ENCODE data around the gene SMARCD1.
A peak's percentile ranks its signal among the peaks of the same experiment; 100 is the strongest.
"Not testable (repeated sequence)": the region's sequence is repeated elsewhere in the genome, so short reads cannot be mapped to it uniquely, and the experiment has no call there.

SMARCD1 gene

GRCh38 chr12:50078281-50078680 is 6.9 kb upstream of the SMARCD1 start:
- DNase-seq = no peak

DNA sequence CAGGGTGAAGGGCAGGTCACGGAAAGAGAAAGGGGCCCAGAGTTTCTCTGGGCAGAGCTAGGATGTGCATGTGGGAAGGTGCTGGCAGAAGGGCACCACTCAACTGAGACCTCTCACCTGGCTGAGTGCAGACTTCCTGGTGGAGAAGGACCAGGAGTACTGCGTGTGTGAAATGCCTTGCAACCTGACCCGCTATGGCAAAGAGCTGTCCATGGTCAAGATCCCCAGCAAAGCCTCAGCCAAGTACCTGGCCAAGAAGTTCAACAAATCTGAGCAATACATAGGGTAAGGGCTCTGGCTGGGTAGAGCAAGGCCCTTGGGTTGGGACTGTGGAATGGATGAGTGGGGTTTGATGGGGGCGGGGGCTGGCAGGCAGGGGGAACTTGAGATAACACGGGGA is 5.4 kb upstream of the SMARCD1 start:
- DNase-seq = no peak

- DNase-seq = no peak
Measured at GRCh38 chr12:50081096-50081808, 3.9 kb upstream of the SMARCD1 start.

DNA sequence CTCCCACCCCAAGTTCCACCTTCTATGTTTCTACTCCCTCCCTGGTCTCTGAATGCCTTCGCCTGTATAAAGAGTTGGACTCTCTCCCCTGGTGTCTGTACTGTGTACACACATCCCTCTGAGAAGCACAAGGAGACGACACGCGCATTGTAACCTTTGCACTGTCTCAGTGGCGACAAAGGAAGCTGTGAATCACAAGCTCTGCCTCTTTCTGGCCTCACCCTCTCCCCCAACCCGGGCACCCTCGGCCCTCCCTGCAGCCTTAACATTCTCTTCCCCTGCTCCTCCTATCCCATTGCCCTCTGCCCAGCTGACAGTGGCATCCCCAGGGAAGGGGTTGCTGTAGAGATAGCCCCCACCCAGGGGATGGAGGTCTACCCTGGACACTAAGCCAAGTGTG is 2.5 kb upstream of the SMARCD1 start:
- no peak for DNase-seq

- no peak for DNase-seq
Measured at GRCh38 chr12:50083301-50083700, 1.8 kb upstream of the SMARCD1 start.

DNA sequence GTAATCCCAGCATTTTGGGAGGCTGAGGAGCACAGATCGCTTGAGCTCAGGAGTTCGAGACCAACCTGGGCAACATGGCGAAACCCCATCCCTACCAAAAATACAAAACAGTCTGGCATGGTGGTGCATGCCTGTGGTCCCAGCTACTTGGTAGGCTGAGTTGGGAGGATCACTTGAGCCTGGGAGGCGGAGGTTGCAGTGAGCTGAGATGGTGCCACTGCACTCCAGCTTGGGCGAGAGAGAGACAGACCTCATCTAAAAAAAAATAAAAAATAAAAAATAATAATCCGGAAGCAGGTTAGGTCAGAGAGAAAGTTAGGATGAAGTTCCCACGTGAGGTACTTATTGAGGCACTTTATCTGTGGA is 750 bp upstream of the SMARCD1 start:
- not testable (repeated sequence) for DNase-seq

DNA sequence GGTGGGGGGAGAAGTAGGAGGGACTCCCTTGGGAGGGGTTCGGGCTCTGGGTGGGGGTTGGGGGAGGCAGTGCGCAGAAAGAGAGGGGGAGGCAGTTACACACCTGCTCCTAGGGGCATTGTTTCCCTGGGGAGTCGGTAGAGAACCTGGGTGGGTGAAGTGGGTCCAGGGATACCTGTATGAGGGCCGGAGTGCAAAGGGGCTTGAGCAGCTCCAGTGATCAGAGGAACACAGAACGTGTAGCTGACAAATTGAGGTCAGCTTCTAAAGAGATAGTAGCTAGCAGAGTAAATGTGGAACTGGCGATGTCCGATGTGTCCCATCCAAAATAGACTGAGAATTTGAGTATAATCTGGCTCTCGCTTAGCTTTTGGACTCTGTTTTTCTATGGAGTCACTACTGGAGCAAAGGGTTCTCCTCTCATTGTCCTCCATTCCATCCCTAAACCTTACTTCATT is 502 bp downstream of the SMARCD1 start:
- DNase-seq = peak; percentile 29

GRCh38 chr12:50086148-50086547 is 1.0 kb downstream of the SMARCD1 start:
- no peak for DNase-seq

DNA sequence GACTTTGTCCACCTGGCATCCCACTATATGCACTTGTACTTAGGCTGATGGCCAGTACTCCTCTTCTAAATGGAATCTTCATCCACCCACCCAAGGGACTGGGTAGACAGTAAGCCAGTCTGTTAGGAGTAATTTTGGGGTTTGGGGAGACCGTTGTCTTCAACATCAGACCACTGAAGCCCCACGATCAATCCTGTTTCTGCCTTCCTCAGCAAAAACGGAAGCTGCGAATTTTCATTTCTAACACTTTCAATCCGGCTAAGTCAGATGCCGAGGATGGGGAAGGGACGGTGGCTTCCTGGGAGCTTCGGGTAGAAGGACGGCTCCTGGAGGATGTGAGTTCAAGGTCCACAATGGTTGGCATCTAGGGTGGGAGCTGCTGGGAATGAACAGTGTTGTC is 2.0 kb downstream of the SMARCD1 start:
- DNase-seq = no peak

DNA sequence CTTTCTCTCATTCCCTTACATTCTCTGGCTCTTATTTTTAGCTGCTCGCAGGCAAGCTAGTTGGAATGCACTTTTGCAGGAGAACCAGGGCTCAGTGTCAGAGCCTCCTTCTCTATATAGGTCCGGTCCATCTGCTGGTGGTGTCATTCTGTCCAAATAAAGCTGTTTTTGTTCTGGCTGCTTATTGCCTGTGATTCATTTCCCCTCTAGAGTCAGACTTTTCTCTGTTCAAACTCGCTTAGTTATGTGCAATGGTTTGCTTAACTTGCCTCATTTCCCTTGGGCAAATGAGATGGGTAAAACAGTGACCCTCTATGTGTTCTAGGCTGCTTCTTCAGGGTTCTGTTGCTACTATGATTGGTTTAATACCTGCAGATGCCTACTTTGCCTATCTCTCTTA is 2.9 kb downstream of the SMARCD1 start:
- DNase-seq = no peak

DNA sequence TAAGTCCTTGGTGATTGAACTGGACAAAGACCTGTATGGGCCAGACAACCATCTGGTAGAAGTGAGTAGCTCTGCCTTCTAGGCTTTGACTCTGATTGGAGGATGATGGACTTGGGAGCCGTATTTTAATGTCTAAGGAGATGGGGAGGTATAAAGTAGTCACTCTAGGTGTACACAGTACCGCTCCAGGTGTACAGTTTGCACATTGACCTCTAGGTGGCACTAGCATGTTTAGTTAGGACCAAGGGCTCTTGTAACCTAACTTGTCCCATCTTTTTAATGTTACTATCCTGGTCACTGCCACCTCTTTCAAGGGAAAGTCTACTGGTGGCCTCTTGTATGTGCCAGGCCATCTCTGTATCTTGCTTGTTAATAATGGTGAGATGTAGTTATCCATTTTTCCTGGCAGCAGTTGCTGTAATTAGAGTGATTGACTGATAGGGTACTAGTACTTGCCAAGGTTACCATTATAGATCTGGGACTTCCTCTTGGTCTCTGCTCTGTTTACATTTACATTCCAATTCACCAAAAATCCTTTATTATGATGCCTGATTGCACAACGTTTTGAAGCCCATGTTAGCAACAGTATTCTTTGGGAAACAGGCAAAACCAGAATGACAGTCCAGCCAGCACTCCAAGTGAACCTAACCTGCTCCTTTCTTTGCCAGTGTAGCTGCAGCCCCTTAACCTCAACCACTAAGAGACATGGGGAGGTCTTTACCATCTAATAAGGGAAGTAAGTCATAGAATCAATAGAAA is 3.6 kb downstream of the SMARCD1 start:
- peak; percentile 17 for DNase-seq

- no peak for DNase-seq
Measured at GRCh38 chr12:50089730-50090129, 4.6 kb downstream of the SMARCD1 start.

GRCh38 chr12:50090391-50090790 is 5.2 kb downstream of the SMARCD1 start:
- DNase-seq = no peak

GRCh38 chr12:50097952-50098351 is 12.8 kb downstream of the SMARCD1 start:
- DNase-seq = no peak

DNA sequence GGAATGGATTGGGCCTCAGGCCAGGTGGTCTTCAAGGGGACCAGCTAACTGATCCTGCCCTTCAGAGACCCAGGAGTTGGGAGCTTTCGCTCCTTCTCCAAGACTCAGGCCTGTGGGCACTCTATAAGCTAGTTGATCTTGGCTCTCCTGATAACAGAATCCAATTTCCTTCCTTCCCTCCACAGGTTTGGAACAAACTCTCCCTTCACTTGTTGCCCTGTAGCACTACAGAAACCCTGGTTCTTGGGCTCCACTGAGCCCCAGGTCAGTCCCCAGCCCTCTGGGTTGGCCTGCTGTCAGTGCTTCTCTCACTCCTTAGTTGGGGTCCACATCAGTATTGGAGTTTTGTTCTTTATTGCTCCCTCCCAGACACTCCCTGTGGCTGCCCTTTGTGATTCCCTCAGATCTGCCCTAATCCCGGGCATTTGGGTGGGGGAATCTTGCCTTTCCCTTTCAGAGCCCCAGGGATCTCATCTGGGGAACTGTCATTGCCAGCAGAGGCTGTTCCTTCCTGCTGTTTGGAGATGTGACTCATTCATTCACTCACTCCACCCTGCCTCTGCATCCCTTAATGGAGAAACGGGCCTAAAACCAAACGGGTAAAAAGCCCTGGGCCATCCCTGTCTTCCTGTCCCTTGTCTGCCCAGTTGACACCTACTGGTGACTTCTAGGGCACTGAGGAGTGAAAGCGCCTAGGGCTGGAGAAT is 14.3 kb downstream of the SMARCD1 start:
- DNase-seq = no peak

- no peak for DNase-seq
Measured at GRCh38 chr12:50100561-50100960, 15.4 kb downstream of the SMARCD1 start.

- peak; percentile 33 for DNase-seq
Measured at GRCh38 chr12:50101663-50102062, 16.5 kb downstream of the SMARCD1 start.

DNA sequence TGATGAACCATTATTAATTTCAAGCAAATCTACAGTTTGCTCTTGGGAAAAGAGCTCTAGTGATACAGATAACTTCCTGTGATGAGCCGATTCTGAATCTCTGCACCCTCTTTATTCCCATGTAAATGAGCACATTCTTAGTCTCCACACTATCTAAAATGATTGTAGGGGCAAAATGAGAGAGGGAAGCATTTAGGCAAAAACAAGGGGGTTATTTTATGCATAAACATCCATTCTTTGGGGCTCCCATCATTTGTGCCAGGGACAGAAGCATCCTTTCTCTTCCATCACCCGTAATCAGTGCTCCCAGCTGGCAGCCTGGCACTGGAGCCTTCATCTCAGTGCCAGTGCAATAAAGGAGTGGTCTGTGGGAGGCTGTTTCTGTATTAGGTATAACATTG is 17.0 kb downstream of the SMARCD1 start:
- DNase-seq = no peak

DNA sequence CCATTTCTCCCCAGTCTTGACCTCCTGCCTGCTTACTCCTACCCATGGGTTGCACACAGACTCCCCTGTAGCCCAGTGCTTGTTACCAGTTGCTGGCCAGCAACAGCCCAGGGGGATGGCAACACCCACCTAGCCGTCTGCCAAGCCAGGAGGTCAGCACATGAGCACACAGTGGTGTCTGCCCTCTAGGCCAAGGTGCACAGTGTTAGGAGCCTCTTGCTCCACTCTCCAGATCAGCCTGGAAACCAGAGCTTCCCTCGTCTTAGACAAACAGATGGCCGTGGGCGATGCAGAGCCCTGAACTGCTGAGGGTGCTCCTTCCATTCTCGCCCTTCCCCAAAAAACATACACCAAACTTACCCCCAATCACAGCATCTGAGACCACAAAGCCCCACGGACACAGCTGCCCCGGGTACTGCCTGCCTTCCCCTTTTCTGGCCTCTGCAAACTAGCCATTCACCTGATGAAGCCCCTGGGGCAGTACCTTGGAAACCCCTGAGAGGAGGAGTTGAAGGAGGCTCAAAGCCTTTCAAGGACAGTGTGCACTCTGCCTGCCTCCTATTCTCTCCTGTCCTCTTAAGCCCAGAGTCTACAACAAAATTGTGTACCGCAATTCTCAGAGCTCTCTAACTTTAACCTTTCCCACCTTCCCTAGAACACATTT is 17.6 kb downstream of the SMARCD1 start:
- no peak for DNase-seq

DNA sequence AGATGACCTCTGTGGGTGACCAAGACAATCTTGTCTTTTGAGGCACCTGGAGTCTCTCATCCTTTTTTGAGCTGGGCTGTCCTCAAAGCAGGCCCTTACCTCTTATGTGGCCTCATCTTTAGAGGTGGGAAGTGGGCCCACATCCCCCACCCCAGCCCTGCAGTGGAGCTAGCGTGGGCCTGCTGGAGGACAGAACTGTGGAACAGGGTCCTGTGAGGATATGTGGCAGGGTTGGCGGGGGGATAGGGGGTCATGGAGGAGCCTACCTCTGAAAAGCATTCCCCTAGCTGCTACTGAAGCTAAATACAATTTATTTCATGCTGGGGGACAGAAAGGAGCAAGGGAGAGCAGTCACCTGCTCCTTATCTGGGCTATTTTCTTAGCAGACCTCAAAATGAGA is 18.2 kb downstream of the SMARCD1 start:
- no peak for DNase-seq

DNA sequence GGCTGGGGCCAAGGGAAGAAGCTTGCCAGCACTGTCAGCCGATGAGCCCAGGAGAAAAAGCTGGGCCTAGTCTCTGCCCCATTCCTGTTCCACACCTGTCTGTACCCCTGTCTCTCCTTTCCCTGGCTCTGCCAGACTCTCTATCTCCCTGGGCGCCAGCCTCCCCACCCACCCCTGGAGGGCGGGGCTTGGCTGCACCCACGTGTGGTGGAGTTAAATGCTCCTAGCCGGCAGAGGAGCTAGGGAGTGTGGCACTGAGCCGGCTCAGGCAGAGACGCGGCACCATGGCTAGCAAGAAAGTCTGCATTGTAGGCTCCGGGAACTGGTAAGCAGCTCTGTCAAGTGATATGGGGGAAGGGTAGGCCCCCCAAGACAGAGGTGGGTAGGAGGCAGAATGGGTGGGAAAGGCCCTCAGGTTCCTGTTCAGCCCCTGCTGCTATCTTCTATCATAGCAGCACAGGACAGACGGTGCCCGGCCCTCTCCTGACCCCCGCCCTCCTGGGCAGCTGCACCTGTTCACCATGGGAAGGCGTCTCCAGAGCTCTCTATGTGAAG is 18.7 kb downstream of the SMARCD1 start, which contains the start of gene GPD1:
GPD1 (plus strand) TSS at position 242 of the 555 bp plus-strand sequence; CDS start at position 285, 43 bp downstream.
- DNase-seq = peak; percentile 20

GRCh38 chr12:50104417-50105366 is 19.6 kb downstream of the SMARCD1 start:
- no peak for DNase-seq
